Tibial nerve (tissue), 4 donors: ENCODE data around the gene SLC30A2. TPM values are rescaled to one million over a fixed set of nuclear protein-coding genes. Genes with fewer than 3 reads are reported as not detected.

Experiments used
- DNase-seq, 2 donors: peaks; one replicate each; pipeline ENCODE4 v3.0.0-alpha.2; 2019; ENCODE audit warnings: low spot score in 2 of 2
- H3K27ac ChIP-seq, 4 donors: fragments of 200-600 bp; sonication (generic) in 3 of 4; one replicate each; pipeline ENCODE4 v1.5.1; 2017 to 2019; ENCODE audit warnings: mild to moderate bottlenecking in 1 of 4
- H3K27me3 ChIP-seq, 2 donors: fragments of 200-600 bp; sonication (generic) in 1 of 2; one replicate each; pipeline versions ENCODE4 v1.5.1 to v1.6.0; 2017 to 2019
- H3K36me3 ChIP-seq, 3 donors: fragments of 200-600 bp; sonication (generic); one replicate each; pipeline ENCODE4 v1.5.1; 2018 to 2019
- H3K4me1 ChIP-seq, 4 donors: fragments of 200-600 bp; sonication (generic) in 3 of 4; one replicate each; pipeline ENCODE4 v1.5.1; 2017 to 2019
- H3K4me3 ChIP-seq, 4 donors: fragments of 200-600 bp; sonication (generic) in 3 of 4; one replicate each; pipeline ENCODE4 v1.5.1; 2017 to 2019; ENCODE audit warnings: mild to moderate bottlenecking in 1 of 4, moderate library complexity in 1 of 4
- H3K9me3 ChIP-seq, 4 donors: fragments of 200-600 bp; sonication (generic) in 3 of 4; one replicate each; pipeline ENCODE4 v1.5.1; 2017 to 2019
- EP300 ChIP-seq, 2 donors: sonication (generic); formaldehyde crosslinking; IDR thresholded peaks; one replicate each; pipeline ENCODE4 v1.6.1; 2017; ENCODE audit warnings: antibody characterized with exemption in 2 of 2, mild to moderate bottlenecking in 1 of 2
- POLR2A ChIP-seq, 2 donors: fragments of 450-650 bp; IDR thresholded peaks; one replicate each; pipeline ENCODE4 v1.6.1; 2017; ENCODE audit warnings: antibody characterized with exemption in 2 of 2, mild to moderate bottlenecking in 2 of 2, moderate library complexity in 2 of 2
- WGBS, 2 donors: methylation state at CpG; one replicate each; pipeline ENCODE4 v1.1.5; 2018; 5-methylcytosine and 5-hydroxymethylcytosine counted together
- total RNA-seq, 4 donors: library from RNA; depleted of rRNA; stranded (reverse); fragments of >200 nt; gene quantifications; one replicate each; pipeline ENCODE4 v1.1.0, GENCODE V29; 2016
- TF ChIP-seq, protein P1 (sequence below), 5 experiments: fragments of 200-600 bp in 3 of 5; fragments of 450-650 bp in 2 of 5; sonication (generic) in 3 of 5; IDR thresholded peaks; one replicate each; pipeline ENCODE4 v1.5.1; 2016 to 2019; ENCODE audit warnings: antibody characterized with exemption in 5 of 5, mild to moderate bottlenecking in 3 of 5, moderate library complexity in 2 of 5

Gene SLC30A2
- total RNA-seq, 4 donors from 2014 or later: not detected

GRCh38 chr1:26077524-26077923 lies 31.6 kb upstream of the SLC30A2 start:
- 92 to 100% methylated on average over 1 of the region's 1 CpG for WGBS, 2 donors
- Histone ChIP-seq H3K27me3 (peaks cover 0 to 32% of the 10 kb centered on the region in 2 donors), H3K27ac (no peak overlapping the region), H3K9me3 (no peaks in the 10 kb centered on the region), H3K4me1 (no peaks in the 10 kb centered on the region), H3K36me3 (no peaks in the 10 kb centered on the region), H3K4me3 (no peak overlapping the region)
- TF ChIP-seq EP300 (IDR thresholded peaks at IDR 0.05) (no peak), POLR2A (IDR thresholded peaks at IDR 0.05) (no peak)
- TF ChIP-seq, protein P1, sequence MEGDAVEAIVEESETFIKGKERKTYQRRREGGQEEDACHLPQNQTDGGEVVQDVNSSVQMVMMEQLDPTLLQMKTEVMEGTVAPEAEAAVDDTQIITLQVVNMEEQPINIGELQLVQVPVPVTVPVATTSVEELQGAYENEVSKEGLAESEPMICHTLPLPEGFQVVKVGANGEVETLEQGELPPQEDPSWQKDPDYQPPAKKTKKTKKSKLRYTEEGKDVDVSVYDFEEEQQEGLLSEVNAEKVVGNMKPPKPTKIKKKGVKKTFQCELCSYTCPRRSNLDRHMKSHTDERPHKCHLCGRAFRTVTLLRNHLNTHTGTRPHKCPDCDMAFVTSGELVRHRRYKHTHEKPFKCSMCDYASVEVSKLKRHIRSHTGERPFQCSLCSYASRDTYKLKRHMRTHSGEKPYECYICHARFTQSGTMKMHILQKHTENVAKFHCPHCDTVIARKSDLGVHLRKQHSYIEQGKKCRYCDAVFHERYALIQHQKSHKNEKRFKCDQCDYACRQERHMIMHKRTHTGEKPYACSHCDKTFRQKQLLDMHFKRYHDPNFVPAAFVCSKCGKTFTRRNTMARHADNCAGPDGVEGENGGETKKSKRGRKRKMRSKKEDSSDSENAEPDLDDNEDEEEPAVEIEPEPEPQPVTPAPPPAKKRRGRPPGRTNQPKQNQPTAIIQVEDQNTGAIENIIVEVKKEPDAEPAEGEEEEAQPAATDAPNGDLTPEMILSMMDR (IDR thresholded peaks at IDR 0.05): no peak
- DNase-seq: no peak

DNA sequence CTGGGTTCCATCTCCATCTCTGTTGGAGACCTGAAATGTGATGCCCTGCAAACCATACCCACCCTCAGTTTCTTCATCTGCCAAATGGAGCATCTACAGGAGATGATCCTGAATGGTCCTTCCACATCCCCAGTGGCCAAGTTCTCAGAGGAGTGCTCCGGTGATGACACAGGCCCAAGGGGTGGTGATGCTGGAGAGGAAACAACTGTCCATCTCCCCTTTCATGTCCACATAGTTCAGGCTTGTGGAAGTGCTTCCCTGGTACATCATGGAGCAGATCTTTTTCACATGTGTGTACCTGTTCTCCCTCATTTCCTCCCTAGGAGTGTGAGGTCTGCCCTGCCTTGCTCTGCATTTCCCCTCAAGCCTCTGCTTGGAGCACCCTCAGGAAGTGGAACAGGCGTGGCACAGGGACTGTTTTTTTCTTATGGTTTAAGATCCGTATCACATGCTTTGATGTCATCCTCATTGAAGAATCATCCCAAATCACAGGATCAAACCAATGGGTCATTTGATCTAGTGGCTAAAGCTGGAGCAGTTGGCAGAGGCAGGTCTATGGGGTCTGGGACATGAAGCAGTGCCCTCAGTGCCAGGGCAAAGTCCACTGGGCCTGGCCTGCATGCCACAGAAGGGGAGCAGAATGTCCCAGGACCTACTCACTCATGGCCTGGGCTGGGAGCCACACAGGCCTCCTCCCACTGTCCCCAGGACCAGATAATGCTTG lies 29.7 kb upstream of the SLC30A2 start:
- Histone ChIP-seq H3K4me3 (no peak overlapping the region), H3K36me3 (no peaks in the 10 kb centered on the region), H3K9me3 (no peaks in the 10 kb centered on the region), H3K27me3 (peaks cover 0 to 49% of the 10 kb centered on the region in 2 donors), H3K27ac (no peak overlapping the region), H3K4me1 (no peaks in the 10 kb centered on the region)
- TF ChIP-seq POLR2A (IDR thresholded peaks at IDR 0.05) (no peak), EP300 (IDR thresholded peaks at IDR 0.05) (no peak)
- TF ChIP-seq, protein P1 (IDR thresholded peaks at IDR 0.05): no peak
- WGBS, 2 donors: 76 to 79% methylated on average over 3 of the region's 3 CpGs
- no peak for DNase-seq

GRCh38 chr1:26072305-26072704 lies 26.4 kb upstream of the SLC30A2 start:
- H3K27me3 ChIP-seq: peaks cover 0 to 73% of the 10 kb centered on the region in 2 donors
- WGBS, 2 donors: 43 to 44% methylated on average over 6 of the region's 6 CpGs

GRCh38 chr1:26070963-26071342 lies 25.0 kb upstream of the SLC30A2 start:
- Histone ChIP-seq H3K4me3 (no peak overlapping the region), H3K36me3 (no peaks in the 10 kb centered on the region), H3K9me3 (no peaks in the 10 kb centered on the region), H3K4me1 (no peaks in the 10 kb centered on the region), H3K27me3 (peaks cover 0 to 74% of the 10 kb centered on the region in 2 donors), H3K27ac (no peak overlapping the region)
- no peak for DNase-seq
- TF ChIP-seq, protein P1 (IDR thresholded peaks at IDR 0.05): no peak
- TF ChIP-seq POLR2A (IDR thresholded peaks at IDR 0.05) (no peak), EP300 (IDR thresholded peaks at IDR 0.05) (no peak)
- 89 to 91% methylated on average over 6 of the region's 6 CpGs for WGBS, 2 donors

More at GRCh38 chr1:26072305-26072704, 26.4 kb upstream of the SLC30A2 start:
- TF ChIP-seq POLR2A (IDR thresholded peaks at IDR 0.05): no peak
- no peak for TF ChIP-seq EP300 (IDR thresholded peaks at IDR 0.05)
- TF ChIP-seq, protein P1 (IDR thresholded peaks at IDR 0.05): no peak
- Histone ChIP-seq H3K9me3 (no peaks in the 10 kb centered on the region), H3K4me1 (no peaks in the 10 kb centered on the region), H3K4me3 (no peak overlapping the region), H3K27ac (no peak overlapping the region), H3K36me3 (no peaks in the 10 kb centered on the region)
- DNase-seq: no peak

DNA sequence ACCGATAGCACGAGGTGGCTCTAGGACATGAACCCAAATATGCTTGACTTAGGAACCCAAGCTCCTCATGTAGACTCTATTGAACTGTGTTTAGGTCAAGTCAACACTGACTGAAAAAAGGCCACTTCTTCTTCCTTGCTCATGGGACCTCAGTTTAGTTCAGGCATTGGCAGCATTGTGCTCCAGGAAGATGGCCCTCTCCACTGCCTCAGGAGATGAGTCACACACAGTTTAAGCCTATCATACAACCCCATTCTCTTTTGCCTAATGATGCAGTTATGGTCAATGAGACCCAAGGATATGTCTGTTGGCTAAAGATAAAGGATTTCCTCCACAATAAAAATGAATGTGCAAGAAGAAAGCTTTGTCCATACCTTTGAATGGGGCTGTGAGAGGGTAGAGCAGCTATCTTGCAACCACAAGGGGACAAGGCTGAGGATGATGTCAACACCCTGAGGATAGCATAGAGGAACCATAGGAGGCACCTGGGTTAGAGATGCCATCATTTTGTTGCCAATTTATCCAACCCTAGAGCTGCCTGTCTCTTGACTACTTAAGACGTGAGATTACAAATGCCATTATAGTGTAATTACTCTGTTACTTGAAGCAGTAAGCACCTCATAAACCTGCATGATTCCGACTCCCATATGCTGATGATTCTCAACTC lies 24.5 kb upstream of the SLC30A2 start:
- H3K27me3 ChIP-seq: peaks cover 0 to 71% of the 10 kb centered on the region in 2 donors
- 83 to 84% methylated on average over 4 of the region's 4 CpGs for WGBS, 2 donors

More for the DNA sequence above, 24.5 kb upstream of the SLC30A2 start:
- no peak overlapping the region for H3K4me3 ChIP-seq
- no peak overlapping the region for H3K27ac ChIP-seq
- no peak for TF ChIP-seq POLR2A (IDR thresholded peaks at IDR 0.05)
- no peak for TF ChIP-seq EP300 (IDR thresholded peaks at IDR 0.05)
- TF ChIP-seq, protein P1 (IDR thresholded peaks at IDR 0.05): no peak
- no peaks in the 10 kb centered on the region for H3K36me3 ChIP-seq
- no peak for DNase-seq
- H3K9me3 ChIP-seq: no peaks in the 10 kb centered on the region
- H3K4me1 ChIP-seq: no peaks in the 10 kb centered on the region
